CD4-positive, CD25-positive, alpha-beta regulatory T cell (primary cell): Measurements from ENCODE around the gene RNF144A. TPM values are rescaled to one million over a fixed set of nuclear protein-coding genes. Genes with fewer than 3 reads are reported as not detected.

Source experiments
- ATAC-seq, 2 donors: fragments of 150-1000 bp; cut with Tn5 transposase; one replicate each; pipeline ENCODE4 v1.10.0; 2021; ENCODE audit warnings: low read depth in 2 of 2, moderate number of reproducible peaks in 2 of 2, moderate library complexity in 1 of 2
- DNase-seq, 3 donors: peaks; one replicate each; pipeline versions ENCODE4 v3.0.0 to v3.0.0-alpha.2; 2012 to 2022; ENCODE audit warnings: mixed read lengths in 1 of 3
- H3K27ac ChIP-seq: one replicate; pipeline ENCODE4 v1.7.0; 2013; ENCODE audit warnings: mild to moderate bottlenecking, low read length; ENCODE audit not compliant: insufficient read depth, poor library complexity, severe bottlenecking
- H3K27me3 ChIP-seq: one replicate; pipeline ENCODE4 v1.7.0; 2013; ENCODE audit warnings: low read length; ENCODE audit not compliant: control insufficient read depth, insufficient read depth
- H3K36me3 ChIP-seq: one replicate; pipeline ENCODE4 v1.7.0; 2013; ENCODE audit warnings: mild to moderate bottlenecking, low read length, moderate library complexity; ENCODE audit not compliant: control insufficient read depth, insufficient read depth
- H3K4me1 ChIP-seq: 2 replicates; pipeline ENCODE4 v1.7.0; 2013; ENCODE audit warnings: mild to moderate bottlenecking, low read length; ENCODE audit not compliant: insufficient read depth, control insufficient read depth, poor library complexity, severe bottlenecking
- H3K4me3 ChIP-seq: one replicate; pipeline ENCODE4 v1.7.0; 2013; ENCODE audit warnings: low read depth, mild to moderate bottlenecking, low read length, moderate library complexity
- H3K9me3 ChIP-seq, 2 experiments: 1 replicate in 1 of 2; 2 replicates in 1 of 2; pipeline ENCODE4 v1.7.0; 2013; ENCODE audit warnings: low read length in 2 of 2, mild to moderate bottlenecking in 1 of 2, moderate library complexity in 1 of 2; ENCODE audit not compliant: control insufficient read depth in 2 of 2
- H3K27ac Mint-ChIP-seq, 3 donors: one replicate each; pipeline ENCODE4 v1.8.0; 2020 to 2022; ENCODE audit warnings: mild to moderate bottlenecking in 3 of 3, mixed read lengths in 3 of 3, moderate library complexity in 2 of 3
- H3K27me3 Mint-ChIP-seq: one replicate; pipeline ENCODE4 v1.8.0; 2022; ENCODE audit warnings: mild to moderate bottlenecking, mixed read lengths
- H3K36me3 Mint-ChIP-seq: one replicate; pipeline ENCODE4 v1.8.0; 2020; ENCODE audit warnings: mixed read lengths
- H3K4me1 Mint-ChIP-seq, 4 donors: one replicate each; pipeline ENCODE4 v1.8.0; 2020 to 2022; ENCODE audit warnings: mixed read lengths in 4 of 4, mild to moderate bottlenecking in 1 of 4
- H3K4me3 Mint-ChIP-seq, 4 donors: one replicate each; pipeline ENCODE4 v1.8.0; 2020 to 2022; ENCODE audit warnings: mild to moderate bottlenecking in 4 of 4, mixed read lengths in 4 of 4, moderate library complexity in 3 of 4
- H3K9me3 Mint-ChIP-seq, 7 donors: one replicate each; pipeline ENCODE4 v1.8.0; 2020 to 2022; ENCODE audit warnings: mixed read lengths in 7 of 7, mild to moderate bottlenecking in 3 of 7, moderate library complexity in 2 of 7
- polyA plus RNA-seq, 4 donors: library from polyadenylated mRNA; unstranded; fragments of 300-500 nt; fragmentation: Illumina TruSeq; gene quantifications; one replicate each; pipeline ENCODE4 v1.2.3, GENCODE V29; 2021
- total RNA-seq: library from RNA; stranded (reverse); gene quantifications from one replicate; pipeline ENCODE4 v1.2.3, GENCODE V29; 2022

RNF144A gene
- total and polyA plus RNA-seq, 5 donors from 2014 or later, result 4.8 to 11.4 (median 8.3) TPM

- H3K4me1 Mint-ChIP-seq, result peaks cover 22 to 31% (median 27%) of the 10 kb centered on the region in 4 donors
- ATAC-seq (no peak), DNase-seq (no peak)
- Histone ChIP-seq H3K27me3 (no peaks in the 10 kb centered on the region), H3K9me3 (peaks cover 0 to 6% of the 10 kb centered on the region in 2 experiments), H3K27ac (no peak overlapping the region), H3K36me3 (peaks cover 5% of the 10 kb centered on the region), H3K4me1 (peaks cover 36% of the 10 kb centered on the region), H3K4me3 (no peak overlapping the region)
- H3K36me3 Mint-ChIP-seq, result peaks cover 26% of the 10 kb centered on the region
- H3K9me3 Mint-ChIP-seq, result peaks cover 2 to 10% (median 5%) of the 10 kb centered on the region in 7 donors
- no peaks in the 10 kb centered on the region for H3K27me3 Mint-ChIP-seq
- H3K27ac Mint-ChIP-seq, result peak overlapping the region in 2 of 3 donors; percentile 24 to 44
- H3K4me3 Mint-ChIP-seq, result no peak overlapping the region
Measured at GRCh38 chr2:7061450-7061789, 144.2 kb downstream of the RNF144A start.

DNA sequence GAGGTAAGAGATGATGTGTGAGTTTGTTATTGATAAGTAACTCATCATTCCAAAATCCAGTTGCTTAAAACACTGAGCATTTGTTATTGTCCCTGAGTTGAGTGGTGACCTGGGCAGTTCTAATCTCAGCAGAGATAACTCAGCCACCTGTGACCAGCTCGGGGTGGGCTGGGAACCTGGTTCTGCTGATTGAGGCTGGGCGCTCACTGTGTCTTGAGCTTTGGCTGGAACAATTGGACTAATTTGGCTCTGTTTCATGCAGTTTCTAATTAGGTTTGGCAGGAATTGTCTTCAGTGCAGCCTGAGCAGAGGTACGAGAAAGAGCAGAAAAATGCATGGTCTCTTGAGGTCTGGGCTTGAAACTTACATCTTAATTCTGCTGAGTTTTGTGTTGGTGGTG is 144.7 kb downstream of the RNF144A start:
- no peak overlapping the region for H3K4me3 Mint-ChIP-seq
- no peaks in the 10 kb centered on the region for H3K27me3 ChIP-seq
- H3K27ac Mint-ChIP-seq, result no peak overlapping the region
- peaks cover 0 to 6% of the 10 kb centered on the region in 2 experiments for H3K9me3 ChIP-seq
- H3K36me3 Mint-ChIP-seq, result peaks cover 26% of the 10 kb centered on the region
- H3K36me3 ChIP-seq, result peaks cover 5% of the 10 kb centered on the region
- ATAC-seq (no peak), DNase-seq (no peak)
- peaks cover 22 to 31% (median 25%) of the 10 kb centered on the region in 4 donors for H3K4me1 Mint-ChIP-seq
- H3K4me1 ChIP-seq, result peaks cover 31% of the 10 kb centered on the region
- no peaks in the 10 kb centered on the region for H3K27me3 Mint-ChIP-seq
- H3K27ac ChIP-seq, result no peak overlapping the region
- no peak overlapping the region for H3K4me3 ChIP-seq
- H3K9me3 Mint-ChIP-seq, result peaks cover 2 to 10% (median 5%) of the 10 kb centered on the region in 7 donors

DNA sequence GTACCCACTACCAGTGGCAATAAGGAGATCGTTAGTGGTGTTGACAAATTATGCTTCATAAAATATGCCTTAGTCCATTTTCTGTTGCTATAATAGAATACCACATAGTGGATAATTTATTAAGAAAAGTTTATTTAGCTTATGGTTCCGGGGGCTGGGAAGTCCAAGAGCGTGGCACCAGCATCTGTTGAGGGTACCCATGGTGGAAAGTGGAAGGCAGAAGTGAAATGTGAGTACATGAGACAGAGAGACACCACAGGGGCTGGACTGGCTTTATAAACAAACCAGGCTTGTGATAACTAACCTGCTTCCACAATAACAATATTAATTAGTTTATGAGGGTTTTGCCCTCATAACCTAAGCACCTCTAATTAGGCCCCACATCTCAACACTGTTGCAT is 146.6 kb downstream of the RNF144A start:
- H3K4me1 Mint-ChIP-seq, result peaks cover 10 to 30% (median 15%) of the 10 kb centered on the region in 4 donors
- no peaks in the 10 kb centered on the region for H3K27me3 ChIP-seq
- H3K4me3 Mint-ChIP-seq, result no peak overlapping the region
- ATAC-seq (no peak), DNase-seq (no peak)
- no peak overlapping the region for H3K4me3 ChIP-seq
- H3K9me3 Mint-ChIP-seq, result peaks cover 2 to 10% (median 5%) of the 10 kb centered on the region in 7 donors
- peaks cover 0 to 6% of the 10 kb centered on the region in 2 experiments for H3K9me3 ChIP-seq
- H3K4me1 ChIP-seq, result peaks cover 13% of the 10 kb centered on the region
- peak overlapping the region in 1 of 3 donors; percentile 40 for H3K27ac Mint-ChIP-seq
- no peak overlapping the region for H3K27ac ChIP-seq
- no peaks in the 10 kb centered on the region for H3K27me3 Mint-ChIP-seq
- peaks cover 31% of the 10 kb centered on the region for H3K36me3 Mint-ChIP-seq
- peaks cover 5% of the 10 kb centered on the region for H3K36me3 ChIP-seq

DNA sequence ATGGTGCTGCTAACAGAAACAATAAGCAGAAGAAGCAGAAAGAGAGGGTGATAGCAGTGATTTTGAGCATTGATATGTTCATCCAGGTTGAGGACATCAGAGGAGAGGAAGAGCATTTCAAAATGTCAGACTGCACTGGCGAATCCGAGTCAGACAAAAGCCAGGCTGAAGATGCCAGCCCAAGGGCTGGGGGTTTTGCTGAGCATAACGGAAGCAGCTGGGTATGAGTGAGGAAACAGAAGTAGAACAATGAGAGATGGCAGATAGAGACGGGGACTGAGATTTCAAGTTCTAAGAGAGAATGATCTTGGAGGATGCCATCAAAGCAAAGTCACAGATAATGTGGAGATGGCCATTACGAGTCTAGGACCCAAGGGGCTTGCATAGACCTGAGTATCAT is 151.2 kb downstream of the RNF144A start:
- H3K4me1 Mint-ChIP-seq, result peaks cover 0 to 11% (median 3%) of the 10 kb centered on the region in 4 donors
- peaks cover 26% of the 10 kb centered on the region for H3K36me3 Mint-ChIP-seq
- H3K27me3 ChIP-seq, result no peaks in the 10 kb centered on the region
- no peaks in the 10 kb centered on the region for H3K27me3 Mint-ChIP-seq
- H3K9me3 ChIP-seq, result peaks cover 0 to 1% of the 10 kb centered on the region in 2 experiments
- H3K9me3 Mint-ChIP-seq, result peaks cover 0 to 3% (median under 1%) of the 10 kb centered on the region in 7 donors
- DNase-seq (no peak), ATAC-seq (no peak)
- H3K4me3 ChIP-seq, result no peak overlapping the region
- no peaks in the 10 kb centered on the region for H3K4me1 ChIP-seq
- H3K27ac ChIP-seq, result no peak overlapping the region
- no peak overlapping the region for H3K4me3 Mint-ChIP-seq
- peak overlapping the region; percentile 6 to 70 (median 13) for H3K27ac Mint-ChIP-seq
- no peaks in the 10 kb centered on the region for H3K36me3 ChIP-seq

GRCh38 chr2:7070483-7070882 is 153.3 kb downstream of the RNF144A start:
- Mint-ChIP-seq H3K4me1 (peaks cover 0 to 11% (median 3%) of the 10 kb centered on the region in 4 donors), H3K9me3 (peaks cover 0 to 1% (median 0%) of the 10 kb centered on the region in 7 donors), H3K36me3 (peaks cover 19% of the 10 kb centered on the region), H3K27ac (no peak overlapping the region), H3K27me3 (no peaks in the 10 kb centered on the region), H3K4me3 (no peak overlapping the region)
- no peaks in the 10 kb centered on the region for H3K9me3 ChIP-seq
- no peak for ATAC-seq
- DNase-seq, result no peak
- H3K36me3 ChIP-seq, result no peaks in the 10 kb centered on the region
- no peaks in the 10 kb centered on the region for H3K27me3 ChIP-seq
- H3K4me3 ChIP-seq, result no peak overlapping the region
- no peak overlapping the region for H3K27ac ChIP-seq
- H3K4me1 ChIP-seq, result no peaks in the 10 kb centered on the region

DNA sequence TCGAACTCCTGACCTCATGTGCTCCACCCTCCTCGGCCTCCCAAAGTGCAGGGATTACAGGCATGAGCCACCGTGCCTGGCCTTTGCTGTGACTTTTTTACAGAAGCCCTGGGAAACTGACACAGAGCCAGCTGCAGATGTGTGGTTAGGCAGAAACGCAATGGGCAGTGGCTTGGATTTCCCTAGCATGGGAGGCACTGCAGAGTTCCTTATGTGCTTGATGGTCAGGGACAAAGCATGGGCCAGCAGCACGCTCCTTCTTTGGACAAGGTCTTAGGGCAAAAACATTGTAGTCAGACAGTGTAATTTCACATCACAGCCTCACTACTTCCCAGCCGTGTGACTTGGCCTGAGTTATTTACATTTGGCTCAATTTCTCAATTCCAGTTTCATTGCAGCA is 153.9 kb downstream of the RNF144A start:
- no peak for ATAC-seq
- Mint-ChIP-seq H3K27ac (no peak overlapping the region), H3K4me1 (peaks cover 0 to 11% (median 3%) of the 10 kb centered on the region in 4 donors), H3K36me3 (peaks cover 19% of the 10 kb centered on the region), H3K4me3 (no peak overlapping the region), H3K9me3 (peaks cover 0 to 1% (median 0%) of the 10 kb centered on the region in 7 donors), H3K27me3 (no peaks in the 10 kb centered on the region)
- H3K27me3 ChIP-seq, result no peaks in the 10 kb centered on the region
- H3K36me3 ChIP-seq, result no peaks in the 10 kb centered on the region
- no peaks in the 10 kb centered on the region for H3K9me3 ChIP-seq
- DNase-seq, result no peak
- H3K4me3 ChIP-seq, result no peak overlapping the region
- H3K27ac ChIP-seq, result no peak overlapping the region
- H3K4me1 ChIP-seq, result no peaks in the 10 kb centered on the region

DNA sequence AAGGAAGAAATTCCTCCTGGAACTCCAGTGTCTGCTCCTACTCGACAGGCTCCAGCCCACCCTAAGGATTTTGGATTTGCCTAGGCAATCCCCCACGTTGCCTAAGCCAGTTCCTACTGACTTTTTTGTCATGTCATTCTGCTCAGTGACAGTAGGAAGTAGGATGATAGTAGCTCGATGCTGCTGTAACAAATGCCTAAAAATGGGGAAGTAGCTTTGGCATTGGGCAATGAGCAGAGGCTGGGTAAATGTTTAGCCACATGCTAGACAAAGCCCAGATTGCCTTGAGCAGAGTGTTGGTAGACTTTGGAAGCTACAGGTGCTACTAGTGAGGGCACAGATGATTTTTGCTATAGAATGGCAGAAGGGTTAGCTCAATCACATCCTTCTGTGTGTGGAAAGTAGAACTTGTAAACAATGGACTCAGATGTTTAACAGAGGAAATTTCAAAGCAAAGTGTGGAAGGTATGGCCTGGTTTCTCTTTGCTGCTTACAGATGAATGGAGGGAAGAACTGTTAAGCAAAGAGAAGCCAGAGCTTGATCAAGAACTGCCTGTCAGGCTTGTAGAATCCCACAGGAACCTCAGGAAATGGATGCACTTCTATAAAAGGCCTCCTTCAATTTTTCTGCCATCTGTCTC is 154.8 kb downstream of the RNF144A start:
- peaks cover 19% of the 10 kb centered on the region for H3K36me3 Mint-ChIP-seq
- no peaks in the 10 kb centered on the region for H3K4me1 ChIP-seq
- no peak overlapping the region for H3K27ac Mint-ChIP-seq
- H3K4me1 Mint-ChIP-seq, result peaks cover 0 to 11% (median 3%) of the 10 kb centered on the region in 4 donors
- no peak overlapping the region for H3K4me3 Mint-ChIP-seq
- no peaks in the 10 kb centered on the region for H3K27me3 Mint-ChIP-seq
- peaks cover 0 to 1% (median 0%) of the 10 kb centered on the region in 7 donors for H3K9me3 Mint-ChIP-seq
- no peak for DNase-seq
- no peak overlapping the region for H3K27ac ChIP-seq
- ATAC-seq, result no peak
- H3K4me3 ChIP-seq, result no peak overlapping the region
- no peaks in the 10 kb centered on the region for H3K27me3 ChIP-seq
- H3K36me3 ChIP-seq, result no peaks in the 10 kb centered on the region
- H3K9me3 ChIP-seq, result no peaks in the 10 kb centered on the region

- H3K9me3 ChIP-seq, result no peaks in the 10 kb centered on the region
- Mint-ChIP-seq H3K4me1 (peaks cover 0 to 3% (median 0%) of the 10 kb centered on the region in 4 donors), H3K36me3 (peaks cover 13% of the 10 kb centered on the region), H3K27ac (peak overlapping the region in 1 of 3 donors; percentile 1), H3K27me3 (no peaks in the 10 kb centered on the region), H3K9me3 (peaks cover 0 to 1% (median 0%) of the 10 kb centered on the region in 7 donors), H3K4me3 (no peak overlapping the region)
- ATAC-seq, result no peak
- H3K4me1 ChIP-seq, result no peaks in the 10 kb centered on the region
- H3K27me3 ChIP-seq, result no peaks in the 10 kb centered on the region
- no peak overlapping the region for H3K27ac ChIP-seq
- H3K36me3 ChIP-seq, result no peaks in the 10 kb centered on the region
- H3K4me3 ChIP-seq, result no peak overlapping the region
- no peak for DNase-seq
Measured at GRCh38 chr2:7073901-7074300, 156.7 kb downstream of the RNF144A start.
